ENCODE measurements around the gene NDST1. TPM values are rescaled to one million over a fixed set of nuclear protein-coding genes. Genes with fewer than 3 reads are reported as not detected.

Gene NDST1
- total RNA-seq, 1 experiment from 2014 or later, result 42.6 TPM

- Histone ChIP-seq H3K4me3 (ENCODE audit: low read length) (no peak overlapping the region), H3K4me2 (ENCODE audit: low read length) (no peak overlapping the region), H3K27me3 (ENCODE audit: low read length) (no peaks in the 10 kb centered on the region), H2AFZ (ENCODE audit: low read length) (no peak overlapping the region), H3K27ac (ENCODE audit: low read length) (no peak overlapping the region), H3K9me2 (replicated peaks; ENCODE audit: low read length) (no peaks in the 10 kb centered on the region), H4K20me1 (ENCODE audit: low read length) (no peaks in the 10 kb centered on the region), H3K9ac (ENCODE audit: low read length) (no peak overlapping the region), H3K79me2 (ENCODE audit: low read length) (no peaks in the 10 kb centered on the region), H3K9me3 (ENCODE audit: low read length) (no peaks in the 10 kb centered on the region), H3K4me1 (ENCODE audit: insufficient read depth, low read length) (no peaks in the 10 kb centered on the region), H3F3A (ENCODE audit: low read length, unreplicated experiment) (no peaks in the 10 kb centered on the region), H3K36me3 (ENCODE audit: low read depth, low read length) (no peaks in the 10 kb centered on the region)
- intact Hi-C loops (cut with micrococcal nuclease), result no loop called here
- DNase-seq, result no peak
- ATAC-seq, result no peak
- ChIA-PET CTCF (no interaction called here), POLR2A (ENCODE audit: unreplicated experiment) (no interaction called here)
- no TSS peak for BruUV-seq (replicated peaks)
- TF ChIP-seq EZH2phosphoT487 (IDR thresholded peaks at IDR 0.05; ENCODE audit: borderline replicate concordance, low read length), result no peak
- TF ChIP-seq EZH2 (IDR thresholded peaks at IDR 0.05; ENCODE audit: low read length, unreplicated experiment), result no peak
- TF ChIP-seq, protein P1, sequence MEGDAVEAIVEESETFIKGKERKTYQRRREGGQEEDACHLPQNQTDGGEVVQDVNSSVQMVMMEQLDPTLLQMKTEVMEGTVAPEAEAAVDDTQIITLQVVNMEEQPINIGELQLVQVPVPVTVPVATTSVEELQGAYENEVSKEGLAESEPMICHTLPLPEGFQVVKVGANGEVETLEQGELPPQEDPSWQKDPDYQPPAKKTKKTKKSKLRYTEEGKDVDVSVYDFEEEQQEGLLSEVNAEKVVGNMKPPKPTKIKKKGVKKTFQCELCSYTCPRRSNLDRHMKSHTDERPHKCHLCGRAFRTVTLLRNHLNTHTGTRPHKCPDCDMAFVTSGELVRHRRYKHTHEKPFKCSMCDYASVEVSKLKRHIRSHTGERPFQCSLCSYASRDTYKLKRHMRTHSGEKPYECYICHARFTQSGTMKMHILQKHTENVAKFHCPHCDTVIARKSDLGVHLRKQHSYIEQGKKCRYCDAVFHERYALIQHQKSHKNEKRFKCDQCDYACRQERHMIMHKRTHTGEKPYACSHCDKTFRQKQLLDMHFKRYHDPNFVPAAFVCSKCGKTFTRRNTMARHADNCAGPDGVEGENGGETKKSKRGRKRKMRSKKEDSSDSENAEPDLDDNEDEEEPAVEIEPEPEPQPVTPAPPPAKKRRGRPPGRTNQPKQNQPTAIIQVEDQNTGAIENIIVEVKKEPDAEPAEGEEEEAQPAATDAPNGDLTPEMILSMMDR (conservative IDR thresholded peaks at IDR 0.05; ENCODE audit: low read depth, low read length), result no peak
These were observed 85.7 kb downstream of the NDST1 start for GRCh38 chr5:150593593-150593992.

GRCh38 chr5:150593996-150594395, 86.1 kb downstream of the NDST1 start:
- Histone ChIP-seq H3K4me3 (ENCODE audit: low read length) (no peak overlapping the region), H4K20me1 (ENCODE audit: low read length) (no peaks in the 10 kb centered on the region), H3K36me3 (ENCODE audit: low read depth, low read length) (no peaks in the 10 kb centered on the region), H3K9me2 (replicated peaks; ENCODE audit: low read length) (no peaks in the 10 kb centered on the region), H3K79me2 (ENCODE audit: low read length) (no peaks in the 10 kb centered on the region), H3K4me2 (ENCODE audit: low read length) (no peak overlapping the region), H2AFZ (ENCODE audit: low read length) (no peak overlapping the region), H3K27ac (ENCODE audit: low read length) (no peak overlapping the region), H3K9ac (ENCODE audit: low read length) (no peak overlapping the region), H3K9me3 (ENCODE audit: low read length) (no peaks in the 10 kb centered on the region), H3F3A (ENCODE audit: low read length, unreplicated experiment) (no peaks in the 10 kb centered on the region), H3K4me1 (ENCODE audit: insufficient read depth, low read length) (no peaks in the 10 kb centered on the region), H3K27me3 (ENCODE audit: low read length) (no peaks in the 10 kb centered on the region)
- ChIA-PET CTCF (no interaction called here), POLR2A (ENCODE audit: unreplicated experiment) (no interaction called here)
- no TSS peak for BruUV-seq (replicated peaks)
- TF ChIP-seq, protein P1 (conservative IDR thresholded peaks at IDR 0.05; ENCODE audit: low read depth, low read length), result no peak
- TF ChIP-seq EZH2 (IDR thresholded peaks at IDR 0.05; ENCODE audit: low read length, unreplicated experiment) (no peak), EZH2phosphoT487 (IDR thresholded peaks at IDR 0.05; ENCODE audit: borderline replicate concordance, low read length) (no peak)
- DNase-seq, result no peak
- ATAC-seq, result no peak
- intact Hi-C loops (cut with micrococcal nuclease), result no loop called here

DNA sequence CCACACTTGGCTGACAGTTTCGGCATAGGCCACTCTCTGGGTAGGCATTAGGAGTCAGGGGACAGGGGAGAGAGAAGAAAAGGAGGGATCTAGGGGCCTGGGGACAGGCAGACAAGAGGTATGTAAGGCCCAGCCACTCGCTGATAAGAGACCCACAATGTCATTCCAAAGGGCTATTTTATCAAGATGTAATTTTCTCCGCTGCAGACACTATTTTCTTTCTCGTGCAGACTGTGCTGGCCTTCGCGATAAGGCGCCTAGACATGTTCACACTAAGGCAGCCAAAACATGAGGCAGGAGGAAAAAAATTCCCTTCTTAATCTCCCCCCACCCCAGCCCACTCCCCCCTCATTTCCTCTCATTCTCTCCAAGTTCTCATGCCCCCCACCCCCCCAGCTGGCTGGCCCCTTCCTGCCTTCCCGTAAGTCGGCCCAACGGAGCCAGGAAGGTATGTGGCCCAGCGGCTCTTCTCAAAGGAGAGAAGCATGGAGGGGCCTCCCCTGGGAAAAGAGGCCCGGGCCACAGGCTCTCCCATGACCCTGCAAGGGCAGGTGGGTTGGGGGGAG, 87.6 kb downstream of the NDST1 start:
- CTCF ChIA-PET, result no interaction called here
- H3F3A ChIP-seq (ENCODE audit: low read length, unreplicated experiment), result no peaks in the 10 kb centered on the region
- H3K4me3 ChIP-seq (ENCODE audit: low read length), result no peak overlapping the region
- intact Hi-C loops (cut with micrococcal nuclease), result no loop called here
- POLR2A ChIA-PET (ENCODE audit: unreplicated experiment), result no interaction called here
- H3K4me2 ChIP-seq (ENCODE audit: low read length), result no peak overlapping the region
- ATAC-seq (no peak), DNase-seq (no peak)
- no TSS peak for BruUV-seq (replicated peaks)
- H3K36me3 ChIP-seq (ENCODE audit: low read depth, low read length), result no peaks in the 10 kb centered on the region
- H3K27me3 ChIP-seq (ENCODE audit: low read length), result no peaks in the 10 kb centered on the region
- H4K20me1 ChIP-seq (ENCODE audit: low read length), result no peaks in the 10 kb centered on the region
- H3K9ac ChIP-seq (ENCODE audit: low read length), result no peak overlapping the region
- no peaks in the 10 kb centered on the region for H3K9me2 ChIP-seq (replicated peaks; ENCODE audit: low read length)
- peaks cover 5% of the 10 kb centered on the region; the same call in 1 of the 2 replicates for H3K4me1 ChIP-seq (ENCODE audit: insufficient read depth, low read length)
- no peaks in the 10 kb centered on the region for H3K79me2 ChIP-seq (ENCODE audit: low read length)
- no peak overlapping the region for H3K27ac ChIP-seq (ENCODE audit: low read length)
- H2AFZ ChIP-seq (ENCODE audit: low read length), result no peak overlapping the region
- no peaks in the 10 kb centered on the region for H3K9me3 ChIP-seq (ENCODE audit: low read length)
- TF ChIP-seq, protein P1 (conservative IDR thresholded peaks at IDR 0.05; ENCODE audit: low read depth, low read length), result no peak
- no peak for TF ChIP-seq EZH2 (IDR thresholded peaks at IDR 0.05; ENCODE audit: low read length, unreplicated experiment)
- no peak for TF ChIP-seq EZH2phosphoT487 (IDR thresholded peaks at IDR 0.05; ENCODE audit: borderline replicate concordance, low read length)
